K562 (cell line): ENCODE measurements around the gene SUDS3. TPM values are rescaled to one million over a fixed set of nuclear protein-coding genes. Genes with fewer than 3 reads are reported as not detected.

Experiments used
- ARID3B ChIP-seq: fragments of 250-450 bp; sonication (Bioruptor Pico); IDR thresholded peaks from 2 replicates; pipeline ENCODE4 v1.4.0; 2020; ENCODE audit warnings: borderline replicate concordance
- BRCA1 ChIP-seq, 2 experiments: fragments of 450-650 bp in 1 of 2; sonication (generic) in 1 of 2; formaldehyde crosslinking in 1 of 2; IDR thresholded peaks; 2 replicates each; pipeline versions ENCODE4 v1.5.0 to v1.6.1; 2017 to 2020; ENCODE audit warnings: mild to moderate bottlenecking in 1 of 2, missing genetic modification reagents in 1 of 2
- CREB1 ChIP-seq, 2 experiments: sonication (generic) in 1 of 2; formaldehyde crosslinking in 1 of 2; IDR thresholded peaks; 2 replicates each; pipeline versions ENCODE4 v1.6.1 to v1.8.0; 2012 to 2022; ENCODE audit warnings: inconsistent platforms in 1 of 2, mild to moderate bottlenecking in 1 of 2, missing genetic modification reagents in 1 of 2, moderate library complexity in 1 of 2
- FOS ChIP-seq: IDR thresholded peaks from 3 replicates; pipeline ENCODE4 v1.6.1; 2011; ENCODE audit not compliant: insufficient read length; ENCODE audit errors: extremely low read depth
- FOXP4 ChIP-seq: sonication (generic); formaldehyde crosslinking; IDR thresholded peaks from 2 replicates; pipeline ENCODE4 v1.8.0; 2022; ENCODE audit warnings: mild to moderate bottlenecking, missing genetic modification reagents, borderline replicate concordance
- GATA2 ChIP-seq: sonication (generic); formaldehyde crosslinking; IDR thresholded peaks from 2 replicates; pipeline ENCODE4 v1.4.0; 2020; ENCODE audit warnings: mild to moderate bottlenecking, missing genetic modification reagents
- GTF2A2 ChIP-seq: IDR thresholded peaks from 2 replicates; pipeline ENCODE4 v1.6.1; 2016; ENCODE audit warnings: mild to moderate bottlenecking, missing genetic modification characterization, missing compliant biosample characterization
- ILF3 ChIP-seq: fragments of 450-650 bp; IDR thresholded peaks from 2 replicates; pipeline ENCODE4 v1.6.1; 2018; ENCODE audit warnings: antibody characterized with exemption, mild to moderate bottlenecking, moderate library complexity, borderline replicate concordance
- RBM17 ChIP-seq: fragments of 200-400 bp; formaldehyde crosslinking; IDR thresholded peaks from 2 replicates; pipeline ENCODE4 v1.6.1; 2017; ENCODE audit warnings: low read depth, mild to moderate bottlenecking, low read length, borderline replicate concordance
- RNF2 ChIP-seq: sonication (generic); IDR thresholded peaks from 2 replicates; pipeline ENCODE4 v1.6.1; 2016
- XRCC4 ChIP-seq: IDR thresholded peaks from one replicate; pipeline ENCODE4 v1.6.1; 2011; ENCODE audit not compliant: insufficient read depth, insufficient read length; ENCODE audit errors: extremely low read depth
- ZNF140 ChIP-seq: fragments of 250-450 bp; sonication (Bioruptor Pico); IDR thresholded peaks from 2 replicates; pipeline ENCODE4 v1.8.0; 2021; ENCODE audit warnings: moderate library complexity, mild to moderate bottlenecking, inconsistent platforms
- ZNF274 ChIP-seq: IDR thresholded peaks from 2 replicates; pipeline ENCODE4 v1.6.1; 2011; ENCODE audit warnings: low read depth, mild to moderate bottlenecking, low read length, moderate library complexity, borderline replicate concordance
- ZNF347 ChIP-seq: fragments of 450-650 bp; formaldehyde crosslinking; IDR thresholded peaks from 2 replicates; pipeline ENCODE4 v1.4.0; 2020; ENCODE audit warnings: low read depth, mild to moderate bottlenecking, moderate library complexity
- polyA plus RNA-seq, 8 experiments: library from polyadenylated mRNA; depleted of rRNA in 4 of 8; stranded (reverse) in 5 of 8; unstranded in 3 of 8; fragments of >200 nt; fragmentation: Nextera tagmentation in 2 of 8; fragmentation: Illumina TruSeq in 1 of 8; extraction: Ambion mirVana in 2 of 8; extraction: Trizol in 1 of 8; gene quantifications; 2 replicates each; pipeline versions ENCODE4 v1.2.1 to v1.2.3, GENCODE V29; 2011 to 2014; ENCODE audit warnings: inconsistent platforms in 1 of 8, missing spikeins in 1 of 8
- total RNA-seq, 7 experiments: library from RNA; depleted of rRNA in 6 of 7; stranded (reverse); fragments of >200 nt in 6 of 7; fragmentation: Illumina TruSeq in 2 of 7; extraction: Trizol in 2 of 7; gene quantifications; 2 replicates each; pipeline versions ENCODE4 v1.2.1 to v1.2.3, GENCODE V29; 2011 to 2021; ENCODE audit warnings: low replicate concordance in 1 of 7
- TF ChIP-seq, protein P1 (sequence below): sonication (generic); formaldehyde crosslinking; IDR thresholded peaks from 2 replicates; pipeline ENCODE4 v1.5.0; 2020; ENCODE audit warnings: missing genetic modification reagents
- TF ChIP-seq, protein P2 (sequence below), 2 experiments: IDR thresholded peaks; 2 replicates each; pipeline ENCODE4 v1.6.1; 2012; ENCODE audit warnings: improper control_type of control experiment in 2 of 2, low read depth in 2 of 2, low read length in 2 of 2, borderline replicate concordance in 1 of 2
- TF ChIP-seq, protein P3 (sequence below): sonication (generic); formaldehyde crosslinking; IDR thresholded peaks from 2 replicates; pipeline ENCODE4 v1.8.1; 2023; ENCODE audit warnings: mild to moderate bottlenecking, missing genetic modification reagents

Gene SUDS3
- total and polyA plus RNA-seq, 9 of the 15 experiments (the other 6 are each of a cell fraction or from before 2014, with no cell fraction given) = 6.6 to 30.5 (median 23.3) TPM

DNA sequence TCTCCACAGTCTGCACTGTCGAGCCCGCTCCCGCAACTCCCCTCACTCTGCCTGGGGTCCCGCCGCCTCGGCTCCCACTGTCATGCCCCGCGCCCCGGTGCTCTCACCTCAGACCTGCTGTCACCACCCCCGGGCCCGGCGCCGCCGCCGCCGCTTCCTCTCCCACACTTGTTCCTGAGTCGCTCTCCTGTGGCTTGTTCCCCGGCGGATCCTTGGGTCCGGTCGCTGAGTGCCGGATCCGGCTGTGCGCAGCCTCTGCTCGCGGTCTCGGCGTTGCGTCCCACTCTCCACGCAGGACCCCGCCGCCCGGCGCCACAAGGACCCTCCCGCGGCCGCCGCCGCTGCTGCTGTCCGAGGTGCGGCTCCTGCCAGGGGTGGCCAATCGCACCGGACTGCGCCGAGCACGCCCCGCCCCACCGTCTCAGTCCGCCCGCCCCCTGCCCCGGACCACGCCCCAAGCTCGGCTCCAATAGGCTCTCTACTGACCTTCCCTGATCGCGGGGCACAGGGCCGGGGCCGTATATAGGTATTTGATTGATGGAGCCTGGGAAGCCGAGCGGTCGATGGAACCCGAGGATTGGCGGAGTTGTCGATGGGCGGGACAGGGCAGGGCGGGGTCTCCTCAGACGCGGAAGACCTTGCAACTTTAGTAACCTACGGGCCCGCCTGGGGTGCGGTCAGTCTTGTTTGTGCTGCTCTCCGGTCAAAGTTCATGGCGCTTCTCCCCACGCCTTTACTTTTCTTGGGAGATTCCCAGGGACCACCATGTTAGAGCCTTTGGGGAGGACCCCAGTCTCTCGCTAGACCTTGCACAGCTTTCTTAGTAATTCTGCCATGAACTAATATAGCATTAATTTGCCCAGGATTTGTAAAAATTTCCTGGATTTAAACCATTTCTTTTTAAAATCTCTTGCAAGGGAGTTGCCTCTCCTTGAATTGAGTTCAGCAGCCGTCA lies 3.5 kb upstream of the SUDS3 start, which contains the start of gene TAOK3 (continued):
- TF ChIP-seq BRCA1 (IDR thresholded peaks at IDR 0.05) (no peak), BRCA1 (CRISPR knock-in tag; IDR thresholded peaks at IDR 0.05) (no peak), FOXP4 (CRISPR knock-in tag) (no peak), RNF2 (0 out of 2 replicates have a peak, but pooled peaks have one; percentile 45), XRCC4 (no peak), ZNF274 (no peak), FOS (peak; percentile 18), ARID3B (no peak), GTF2A2 (tag) (no peak), RBM17 (no peak), ILF3 (no peak), ZNF347 (no peak), CREB1 (IDR thresholded peaks at IDR 0.05) (no peak), CREB1 (CRISPR knock-in tag; IDR thresholded peaks at IDR 0.05) (no peak), GATA2 (CRISPR knock-in tag) (no peak), ZNF140 (CRISPR knock-in tag) (no peak)
- TF ChIP-seq, protein P1, sequence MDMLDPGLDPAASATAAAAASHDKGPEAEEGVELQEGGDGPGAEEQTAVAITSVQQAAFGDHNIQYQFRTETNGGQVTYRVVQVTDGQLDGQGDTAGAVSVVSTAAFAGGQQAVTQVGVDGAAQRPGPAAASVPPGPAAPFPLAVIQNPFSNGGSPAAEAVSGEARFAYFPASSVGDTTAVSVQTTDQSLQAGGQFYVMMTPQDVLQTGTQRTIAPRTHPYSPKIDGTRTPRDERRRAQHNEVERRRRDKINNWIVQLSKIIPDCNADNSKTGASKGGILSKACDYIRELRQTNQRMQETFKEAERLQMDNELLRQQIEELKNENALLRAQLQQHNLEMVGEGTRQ (CRISPR knock-in tag) = no peak
- TF ChIP-seq, protein P2, sequence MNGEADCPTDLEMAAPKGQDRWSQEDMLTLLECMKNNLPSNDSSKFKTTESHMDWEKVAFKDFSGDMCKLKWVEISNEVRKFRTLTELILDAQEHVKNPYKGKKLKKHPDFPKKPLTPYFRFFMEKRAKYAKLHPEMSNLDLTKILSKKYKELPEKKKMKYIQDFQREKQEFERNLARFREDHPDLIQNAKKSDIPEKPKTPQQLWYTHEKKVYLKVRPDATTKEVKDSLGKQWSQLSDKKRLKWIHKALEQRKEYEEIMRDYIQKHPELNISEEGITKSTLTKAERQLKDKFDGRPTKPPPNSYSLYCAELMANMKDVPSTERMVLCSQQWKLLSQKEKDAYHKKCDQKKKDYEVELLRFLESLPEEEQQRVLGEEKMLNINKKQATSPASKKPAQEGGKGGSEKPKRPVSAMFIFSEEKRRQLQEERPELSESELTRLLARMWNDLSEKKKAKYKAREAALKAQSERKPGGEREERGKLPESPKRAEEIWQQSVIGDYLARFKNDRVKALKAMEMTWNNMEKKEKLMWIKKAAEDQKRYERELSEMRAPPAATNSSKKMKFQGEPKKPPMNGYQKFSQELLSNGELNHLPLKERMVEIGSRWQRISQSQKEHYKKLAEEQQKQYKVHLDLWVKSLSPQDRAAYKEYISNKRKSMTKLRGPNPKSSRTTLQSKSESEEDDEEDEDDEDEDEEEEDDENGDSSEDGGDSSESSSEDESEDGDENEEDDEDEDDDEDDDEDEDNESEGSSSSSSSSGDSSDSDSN (IDR thresholded peaks at IDR 0.05; ENCODE audit: borderline replicate concordance in 1 of 2, low read depth in 2 of 2, low read length in 2 of 2) = no peak
- TF ChIP-seq, protein P3, sequence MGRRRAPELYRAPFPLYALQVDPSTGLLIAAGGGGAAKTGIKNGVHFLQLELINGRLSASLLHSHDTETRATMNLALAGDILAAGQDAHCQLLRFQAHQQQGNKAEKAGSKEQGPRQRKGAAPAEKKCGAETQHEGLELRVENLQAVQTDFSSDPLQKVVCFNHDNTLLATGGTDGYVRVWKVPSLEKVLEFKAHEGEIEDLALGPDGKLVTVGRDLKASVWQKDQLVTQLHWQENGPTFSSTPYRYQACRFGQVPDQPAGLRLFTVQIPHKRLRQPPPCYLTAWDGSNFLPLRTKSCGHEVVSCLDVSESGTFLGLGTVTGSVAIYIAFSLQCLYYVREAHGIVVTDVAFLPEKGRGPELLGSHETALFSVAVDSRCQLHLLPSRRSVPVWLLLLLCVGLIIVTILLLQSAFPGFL = no peak
